HEK293T (cell line): ENCODE data around the gene LRIG1.

ENCODE experiments used
- ARNT ChIP-seq: fragments of 450-650 bp; IDR thresholded peaks from 2 replicates; pipeline ENCODE4 v1.6.1; 2017; ENCODE audit warnings: mild to moderate bottlenecking
- CTBP1 ChIP-seq: fragments of 450-650 bp; IDR thresholded peaks from 2 replicates; pipeline ENCODE4 v1.6.1; 2016; ENCODE audit warnings: borderline replicate concordance
- FOXM1 ChIP-seq: fragments of 450-650 bp; IDR thresholded peaks from 2 replicates; pipeline ENCODE4 v1.6.1; 2017; ENCODE audit warnings: mild to moderate bottlenecking, borderline replicate concordance
- LEF1 ChIP-seq: fragments of 450-650 bp; IDR thresholded peaks from 2 replicates; pipeline ENCODE4 v1.6.1; 2017; ENCODE audit warnings: mild to moderate bottlenecking, borderline replicate concordance
- SP1 ChIP-seq: fragments of 450-650 bp; IDR thresholded peaks from 2 replicates; pipeline ENCODE4 v1.6.1; 2017
- SUZ12 ChIP-seq: fragments of 450-650 bp; IDR thresholded peaks from 2 replicates; pipeline ENCODE4 v1.6.1; 2016; ENCODE audit warnings: mild to moderate bottlenecking
- ZNF384 ChIP-seq: fragments of 450-650 bp; IDR thresholded peaks from 2 replicates; pipeline ENCODE4 v1.6.1; 2016
- TF ChIP-seq, protein P1 (sequence below): fragments of 450-650 bp; IDR thresholded peaks from 2 replicates; pipeline ENCODE4 v1.6.1; 2016

GRCh38 chr3:66372681-66373350 lies 128.0 kb downstream of the LRIG1 start:
- TF ChIP-seq SUZ12 (no peak), LEF1 (no peak), SP1 (no peak), ARNT (no peak), FOXM1 (no peak), CTBP1 (no peak), ZNF384 (no peak)
- TF ChIP-seq, protein P1, sequence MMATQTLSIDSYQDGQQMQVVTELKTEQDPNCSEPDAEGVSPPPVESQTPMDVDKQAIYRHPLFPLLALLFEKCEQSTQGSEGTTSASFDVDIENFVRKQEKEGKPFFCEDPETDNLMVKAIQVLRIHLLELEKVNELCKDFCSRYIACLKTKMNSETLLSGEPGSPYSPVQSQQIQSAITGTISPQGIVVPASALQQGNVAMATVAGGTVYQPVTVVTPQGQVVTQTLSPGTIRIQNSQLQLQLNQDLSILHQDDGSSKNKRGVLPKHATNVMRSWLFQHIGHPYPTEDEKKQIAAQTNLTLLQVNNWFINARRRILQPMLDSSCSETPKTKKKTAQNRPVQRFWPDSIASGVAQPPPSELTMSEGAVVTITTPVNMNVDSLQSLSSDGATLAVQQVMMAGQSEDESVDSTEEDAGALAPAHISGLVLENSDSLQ: no peak
